Common myeloid progenitor, CD34-positive (primary cell): ENCODE results near the gene RFPL4AL1.

Experiments
- CTCF ChIA-PET: fragments of 350-600 bp; sonication (Branson Sonifier 250); formaldehyde crosslinking; loops from one replicate; lab custom pipeline; 2021; ENCODE audit warnings: antibody characterized with exemption; lab: Charles Lee
- POLR2A ChIA-PET: fragments of 350-600 bp; sonication (Branson Sonifier 250); formaldehyde crosslinking; loops from one replicate; lab custom pipeline; 2021; ENCODE audit warnings: antibody characterized with exemption; lab: Charles Lee
- DNase-seq, 3 donors: peaks; one replicate each; pipeline versions ENCODE4 v3.0.0 to v3.0.0-alpha.2; 2013
- H3K27ac ChIP-seq, 2 experiments: 1 replicate in 1 of 2; 2 replicates in 1 of 2; pipeline ENCODE4 v1.7.0; 2013; ENCODE audit warnings: inconsistent platforms in 2 of 2, low read length in 2 of 2, mild to moderate bottlenecking in 2 of 2, low read depth in 1 of 2, moderate library complexity in 1 of 2; ENCODE audit not compliant: severe bottlenecking in 2 of 2, insufficient read depth in 1 of 2, poor library complexity in 1 of 2
- H3K27me3 ChIP-seq, 5 experiments: replicated peaks in 2 of 5; 1 replicate in 3 of 5; 2 replicates in 2 of 5; pipeline versions ENCODE4 v1.6.1 to v1.7.0; 2013; ENCODE audit warnings: low read length in 4 of 5, mild to moderate bottlenecking in 2 of 5, moderate library complexity in 2 of 5, inconsistent platforms in 1 of 5; ENCODE audit not compliant: insufficient read depth in 5 of 5, control insufficient read depth in 4 of 5
- H3K36me3 ChIP-seq, 4 experiments: 1 replicate in 2 of 4; 2 replicates in 2 of 4; pipeline versions ENCODE4 v1.6.1 to v1.7.0; 2013; ENCODE audit warnings: low read length in 3 of 4, control low read depth in 1 of 4, mild to moderate bottlenecking in 1 of 4; ENCODE audit not compliant: control insufficient read depth in 4 of 4, insufficient read depth in 4 of 4
- H3K4me1 ChIP-seq, 4 experiments: 1 replicate in 3 of 4; 2 replicates in 1 of 4; pipeline versions ENCODE4 v1.6.1 to v1.7.1; 2013; ENCODE audit warnings: low read length in 3 of 4, mild to moderate bottlenecking in 3 of 4, control low read depth in 1 of 4, inconsistent platforms in 1 of 4, moderate library complexity in 1 of 4; ENCODE audit not compliant: control insufficient read depth in 4 of 4, insufficient read depth in 4 of 4; ENCODE audit errors: control extremely low read depth in 1 of 4
- H3K4me3 ChIP-seq, 7 experiments: 1 replicate in 4 of 7; 2 replicates in 3 of 7; pipeline versions ENCODE4 v1.5.1 to v1.7.0; 2013; ENCODE audit warnings: mild to moderate bottlenecking in 7 of 7, low read length in 6 of 7, moderate library complexity in 6 of 7, inconsistent platforms in 2 of 7, low read depth in 2 of 7, control low read depth in 1 of 7; ENCODE audit not compliant: insufficient read depth in 4 of 7, control insufficient read depth in 1 of 7; ENCODE audit errors: extremely low read depth in 1 of 7
- H3K9me3 ChIP-seq, 5 experiments: 1 replicate in 4 of 5; 2 replicates in 1 of 5; pipeline versions ENCODE4 v1.6.1 to v1.7.1; 2013; ENCODE audit warnings: low read length in 4 of 5, mild to moderate bottlenecking in 2 of 5, inconsistent platforms in 1 of 5, low read depth in 1 of 5, moderate library complexity in 1 of 5; ENCODE audit not compliant: control insufficient read depth in 4 of 5, insufficient read depth in 2 of 5; ENCODE audit errors: control extremely low read depth in 1 of 5
- WGBS: methylation state at CpG from one replicate; pipeline ENCODE4 v1.1.5; 2013; ENCODE audit not compliant: insufficient coverage; 5-methylcytosine and 5-hydroxymethylcytosine counted together

Gene RFPL4AL1

DNA sequence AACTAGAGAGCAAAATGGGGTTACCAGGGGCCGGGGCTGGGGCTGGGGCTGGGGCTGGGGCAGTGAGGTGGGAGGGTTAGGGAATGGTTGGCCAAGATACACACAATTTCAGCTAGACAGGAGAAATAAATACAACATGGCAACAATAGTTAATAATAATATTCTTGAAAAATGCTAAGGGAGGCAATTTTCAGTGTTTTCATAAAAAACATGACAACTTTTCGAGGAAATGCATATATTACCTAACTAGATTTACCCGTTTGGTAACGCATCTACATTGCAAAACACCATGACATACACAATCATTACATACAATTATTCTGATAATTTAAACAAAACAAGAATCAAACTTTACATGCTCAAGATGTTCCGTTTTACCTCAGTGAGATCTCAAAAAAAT, 12.2 kb downstream of the RFPL4AL1 start:
- ChIA-PET POLR2A (no interaction called here), CTCF (no interaction called here)
- no peak overlapping the region for H3K4me3 ChIP-seq
- WGBS = 90% methylated on average over 3 of the region's 5 CpGs
- peaks cover 0 to 12% (median 3%) of the 10 kb centered on the region in 5 experiments for H3K27me3 ChIP-seq
- no peaks in the 10 kb centered on the region for H3K4me1 ChIP-seq
- peaks cover 0 to 2% (median 0%) of the 10 kb centered on the region in 5 experiments for H3K9me3 ChIP-seq
- no peak overlapping the region for H3K27ac ChIP-seq
- no peaks in the 10 kb centered on the region for H3K36me3 ChIP-seq
- DNase-seq = no peak

DNA sequence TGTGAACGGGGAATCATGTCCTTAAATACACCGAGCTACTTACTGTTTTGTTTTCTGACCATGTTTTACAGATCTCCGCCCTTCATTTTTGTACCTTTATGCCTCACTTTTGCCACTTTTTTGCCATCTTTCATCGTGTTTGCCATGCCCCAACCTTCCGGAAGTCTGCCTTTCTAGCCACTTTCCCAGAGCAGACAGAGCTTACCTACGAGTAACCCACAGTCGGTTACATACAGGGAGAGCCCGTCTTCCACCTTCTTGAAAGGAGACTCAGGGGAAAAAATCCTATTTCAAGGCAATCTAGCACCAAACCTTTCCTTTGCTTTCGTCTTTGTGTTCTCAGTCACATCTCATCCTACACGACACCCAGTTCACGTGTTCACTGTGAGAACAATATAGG, 26.1 kb downstream of the RFPL4AL1 start:
- ChIA-PET POLR2A (no interaction called here), CTCF (interaction anchor here (1.2 kb wide), 1 partner anchor 1149 kb away, joined by 3 read pairs; no protein-coding TSS in a partner anchor)
- H3K27me3 ChIP-seq = no peaks in the 10 kb centered on the region
- no peaks in the 10 kb centered on the region for H3K36me3 ChIP-seq
- H3K9me3 ChIP-seq = no peaks in the 10 kb centered on the region
- 95% methylated on average over 11 of the region's 11 CpGs for WGBS
- no peak overlapping the region for H3K4me3 ChIP-seq
- H3K27ac ChIP-seq = no peak overlapping the region
- H3K4me1 ChIP-seq = no peaks in the 10 kb centered on the region
- DNase-seq = no peak

DNA sequence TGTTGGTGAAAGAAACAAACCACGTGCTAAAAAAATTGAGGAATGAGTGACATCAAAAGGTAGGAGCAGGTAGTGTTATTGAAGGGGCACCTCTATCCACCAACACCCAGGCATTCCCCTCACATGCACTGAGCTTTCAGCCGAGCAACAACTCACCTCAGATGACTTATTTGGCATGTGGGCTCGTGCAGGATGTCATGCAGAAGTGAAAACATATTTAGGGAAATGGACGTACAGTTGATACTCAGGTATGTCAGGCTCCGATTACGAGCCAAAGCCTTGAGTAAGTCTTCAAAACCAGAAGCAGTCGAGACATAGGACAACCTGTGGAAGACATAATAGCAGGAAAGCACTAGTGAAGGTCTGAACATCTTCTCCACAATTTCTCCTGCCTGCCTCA, 32.5 kb downstream of the RFPL4AL1 start:
- Histone ChIP-seq H3K27me3 (peaks cover 0 to 2% (median 0%) of the 10 kb centered on the region in 5 experiments), H3K4me1 (no peaks in the 10 kb centered on the region), H3K27ac (no peak overlapping the region), H3K9me3 (peaks cover 0 to 3% (median 0%) of the 10 kb centered on the region in 5 experiments), H3K4me3 (no peak overlapping the region), H3K36me3 (no peaks in the 10 kb centered on the region)
- CTCF ChIA-PET = no interaction called here
- WGBS = 89% methylated on average over 6 of the region's 7 CpGs
- POLR2A ChIA-PET = no interaction called here
- no peak for DNase-seq

- CTCF ChIA-PET = no interaction called here
- Histone ChIP-seq H3K4me1 (no peaks in the 10 kb centered on the region), H3K36me3 (no peaks in the 10 kb centered on the region), H3K27ac (no peak overlapping the region), H3K9me3 (peaks cover 0 to 3% (median 0%) of the 10 kb centered on the region in 5 experiments), H3K4me3 (no peak overlapping the region), H3K27me3 (peaks cover 0 to 2% (median 0%) of the 10 kb centered on the region in 5 experiments)
- no CpG with 5 or more reads among the region's 2 CpGs for WGBS
- no peak for DNase-seq
- POLR2A ChIA-PET = no interaction called here
Measured at GRCh38 chr19:55802281-55802680, 33.4 kb downstream of the RFPL4AL1 start.

DNA sequence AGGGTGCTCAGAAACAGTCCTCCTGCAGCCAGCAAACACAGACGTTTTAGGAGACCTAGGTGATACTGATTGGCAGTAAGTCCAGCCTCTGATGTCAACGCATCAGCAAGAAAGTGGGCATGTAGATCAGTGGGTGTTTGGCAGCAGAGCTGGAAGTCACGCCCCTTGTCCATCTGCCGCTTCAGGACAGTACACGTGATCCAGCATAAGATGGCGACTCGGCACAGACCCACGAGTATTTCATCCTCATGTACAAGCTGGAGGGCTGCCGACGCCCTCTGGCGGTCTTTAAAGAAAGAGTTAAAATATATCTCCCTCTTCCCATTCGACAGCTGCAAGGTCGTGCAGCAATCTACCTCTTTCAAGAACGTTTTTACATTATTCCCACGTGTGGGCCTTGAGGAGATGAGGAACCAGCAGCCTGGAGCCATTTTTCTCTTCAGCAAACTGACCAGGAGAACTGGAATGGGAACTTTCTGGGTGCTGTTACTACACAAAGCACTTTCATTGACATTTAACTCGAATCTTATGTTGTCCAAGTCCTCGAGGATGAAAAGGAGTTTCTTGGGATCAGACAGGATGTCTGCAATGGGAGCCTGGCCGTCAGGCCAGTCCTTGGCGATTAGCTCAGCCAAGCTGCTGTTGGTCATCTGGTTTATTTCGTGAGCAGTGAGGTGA, 40.6 kb downstream of the RFPL4AL1 start:
- peaks cover 0 to 3% (median 0%) of the 10 kb centered on the region in 5 experiments for H3K9me3 ChIP-seq
- WGBS = 31% methylated on average over 19 of the region's 20 CpGs
- H3K4me1 ChIP-seq = no peaks in the 10 kb centered on the region
- H3K36me3 ChIP-seq = no peaks in the 10 kb centered on the region
- no peak overlapping the region for H3K27ac ChIP-seq
- DNase-seq = peak; percentile 73 to 81 (median 79)
- no peaks in the 10 kb centered on the region for H3K27me3 ChIP-seq
- ChIA-PET CTCF (interaction anchor here (1.4 to 2.1 kb wide), 2 partner anchors 106 to 176 kb away, joined by 4 to 8 read pairs; no protein-coding TSS in a partner anchor), POLR2A (no interaction called here)
- H3K4me3 ChIP-seq = no peak overlapping the region

DNA sequence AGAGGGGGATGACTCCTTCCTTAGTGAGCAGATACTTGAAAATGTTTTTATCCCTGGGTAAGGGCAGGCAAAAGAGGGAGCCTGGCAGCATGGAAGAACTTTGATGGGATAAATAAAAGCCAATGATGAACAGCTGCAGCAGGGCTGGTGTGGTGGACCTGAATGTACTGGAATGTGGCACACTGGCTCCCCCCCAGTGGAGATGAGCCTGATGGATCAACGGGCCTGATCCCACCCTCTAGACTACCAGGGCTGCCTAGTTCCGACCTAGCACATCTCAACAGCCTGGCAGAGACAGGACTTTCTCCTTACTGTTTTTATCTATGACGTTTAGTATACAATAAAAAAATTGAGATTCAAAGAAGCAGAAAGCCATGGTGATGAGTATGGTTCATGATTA, 42.4 kb downstream of the RFPL4AL1 start:
- no peak for DNase-seq
- Histone ChIP-seq H3K27me3 (no peaks in the 10 kb centered on the region), H3K9me3 (peaks cover 0 to 2% (median 0%) of the 10 kb centered on the region in 5 experiments), H3K36me3 (no peaks in the 10 kb centered on the region), H3K4me3 (no peak overlapping the region), H3K4me1 (no peaks in the 10 kb centered on the region), H3K27ac (no peak overlapping the region)
- CTCF ChIA-PET = no interaction called here
- POLR2A ChIA-PET = no interaction called here
- WGBS = 80% methylated on average over 1 of the region's 3 CpGs

DNA sequence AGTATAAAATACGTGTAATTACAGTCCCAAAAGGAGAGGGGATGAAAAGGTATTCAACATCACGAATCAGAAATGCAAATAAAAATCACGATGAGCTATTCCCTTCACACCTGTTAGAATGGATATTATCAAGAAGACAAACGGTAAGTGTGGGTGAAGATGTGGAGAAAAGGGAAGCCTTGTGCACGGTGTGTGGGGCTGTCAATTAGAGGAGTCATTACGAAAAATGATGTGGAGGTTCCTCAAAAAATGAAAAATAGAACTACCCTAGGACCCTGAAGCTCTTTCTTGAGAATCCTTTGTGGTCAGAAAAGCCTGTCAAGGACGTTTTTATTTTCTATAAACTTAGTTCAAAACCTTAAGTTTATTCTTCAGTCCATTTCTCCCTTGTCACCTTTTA, 43.5 kb downstream of the RFPL4AL1 start:
- 61% methylated on average over 6 of the region's 7 CpGs for WGBS
- no peak for DNase-seq
- H3K4me1 ChIP-seq = no peaks in the 10 kb centered on the region
- H3K27ac ChIP-seq = no peak overlapping the region
- H3K36me3 ChIP-seq = no peaks in the 10 kb centered on the region
- POLR2A ChIA-PET = no interaction called here
- H3K9me3 ChIP-seq = peaks cover 0 to 2% (median 0%) of the 10 kb centered on the region in 5 experiments
- H3K27me3 ChIP-seq = no peaks in the 10 kb centered on the region
- no peak overlapping the region for H3K4me3 ChIP-seq
- CTCF ChIA-PET = no interaction called here
